ENCODE results near the gene MATN1. TPM values are rescaled to one million over a fixed set of nuclear protein-coding genes. Genes with fewer than 3 reads are reported as not detected.
A peak's percentile ranks its signal among the peaks of the same experiment; 100 is the strongest.

MATN1 gene
- total RNA-seq, 2 donors from 2014 or later = not detected

DNA sequence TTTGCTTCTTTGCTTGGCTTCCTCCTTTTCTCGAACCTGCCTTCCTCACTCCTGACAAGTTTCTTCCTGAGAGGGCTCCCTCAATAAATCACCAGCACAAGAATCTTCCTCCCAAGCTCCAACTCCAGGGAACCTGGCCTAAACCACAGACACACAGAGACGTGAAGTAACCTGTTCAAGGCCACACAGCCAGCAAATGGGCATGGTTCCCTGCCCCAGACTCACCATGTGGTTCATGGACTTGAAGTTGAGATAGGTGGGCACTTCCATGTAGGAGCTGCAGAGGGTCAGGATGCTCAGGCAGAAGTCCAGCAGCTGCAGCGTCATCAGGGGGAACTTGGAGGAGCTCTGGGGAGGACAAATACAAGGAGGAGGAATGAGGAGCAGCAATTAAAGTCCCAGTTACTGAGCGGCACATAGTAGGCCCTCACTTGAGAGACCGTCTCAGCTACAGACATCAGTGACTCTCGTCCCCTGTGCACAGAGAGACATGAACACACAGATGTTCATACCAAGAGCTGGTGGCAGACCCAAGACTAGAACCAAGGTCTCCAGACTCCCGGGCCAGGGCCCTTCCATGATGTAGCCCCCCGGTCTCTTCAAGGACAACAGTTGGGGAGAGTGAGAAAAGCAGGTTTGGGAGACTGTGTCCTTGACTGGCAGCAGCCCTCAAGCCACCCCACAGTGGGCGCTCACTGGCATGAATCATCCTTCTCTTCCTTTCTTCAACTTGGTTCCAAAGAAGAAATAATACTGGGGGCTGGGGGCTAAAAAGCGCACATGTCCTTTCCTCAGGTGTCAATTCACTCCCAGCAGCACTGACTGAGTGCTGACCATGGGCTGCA is 15.6 kb upstream of the MATN1 start:
- Histone ChIP-seq H3K9ac (ENCODE audit: extremely low read depth, low read length, poor library complexity, severe bottlenecking) (no peak overlapping the region), H3K27me3 (ENCODE audit: control insufficient read depth, insufficient read depth, low read length, poor library complexity, severe bottlenecking) (no peaks in the 10 kb centered on the region), H3K9me3 (ENCODE audit: control insufficient read depth, low read length) (no peaks in the 10 kb centered on the region), H3K4me1 (ENCODE audit: control insufficient read depth, insufficient read depth, low read length) (no peaks in the 10 kb centered on the region), H3K36me3 (ENCODE audit: control insufficient read depth, insufficient read depth, low read length) (no peaks in the 10 kb centered on the region), H3K27ac (ENCODE audit: low read depth, low read length) (no peak overlapping the region), H3K4me3 (ENCODE audit: low read length) (no peak overlapping the region)
- Mint-ChIP-seq H3K27ac (no peak overlapping the region), H3K4me3 (no peak overlapping the region), H3K4me1 (peaks cover 14% of the 10 kb centered on the region), H3K9me3 (no peaks in the 10 kb centered on the region), H3K36me3 (ENCODE audit: low read depth) (no peaks in the 10 kb centered on the region), H3K27me3 (ENCODE audit: insufficient read depth) (peaks cover 3% of the 10 kb centered on the region)
- no peak for DNase-seq
- TF ChIP-seq, protein P1, sequence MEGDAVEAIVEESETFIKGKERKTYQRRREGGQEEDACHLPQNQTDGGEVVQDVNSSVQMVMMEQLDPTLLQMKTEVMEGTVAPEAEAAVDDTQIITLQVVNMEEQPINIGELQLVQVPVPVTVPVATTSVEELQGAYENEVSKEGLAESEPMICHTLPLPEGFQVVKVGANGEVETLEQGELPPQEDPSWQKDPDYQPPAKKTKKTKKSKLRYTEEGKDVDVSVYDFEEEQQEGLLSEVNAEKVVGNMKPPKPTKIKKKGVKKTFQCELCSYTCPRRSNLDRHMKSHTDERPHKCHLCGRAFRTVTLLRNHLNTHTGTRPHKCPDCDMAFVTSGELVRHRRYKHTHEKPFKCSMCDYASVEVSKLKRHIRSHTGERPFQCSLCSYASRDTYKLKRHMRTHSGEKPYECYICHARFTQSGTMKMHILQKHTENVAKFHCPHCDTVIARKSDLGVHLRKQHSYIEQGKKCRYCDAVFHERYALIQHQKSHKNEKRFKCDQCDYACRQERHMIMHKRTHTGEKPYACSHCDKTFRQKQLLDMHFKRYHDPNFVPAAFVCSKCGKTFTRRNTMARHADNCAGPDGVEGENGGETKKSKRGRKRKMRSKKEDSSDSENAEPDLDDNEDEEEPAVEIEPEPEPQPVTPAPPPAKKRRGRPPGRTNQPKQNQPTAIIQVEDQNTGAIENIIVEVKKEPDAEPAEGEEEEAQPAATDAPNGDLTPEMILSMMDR (conservative IDR thresholded peaks at IDR 0.05) = no peak
- WGBS, 2 experiments (ENCODE audit: insufficient coverage in 1 of 2, insufficient read length in 1 of 2) = 96% methylated on average over 8 to 10 of the region's 10 CpGs

DNA sequence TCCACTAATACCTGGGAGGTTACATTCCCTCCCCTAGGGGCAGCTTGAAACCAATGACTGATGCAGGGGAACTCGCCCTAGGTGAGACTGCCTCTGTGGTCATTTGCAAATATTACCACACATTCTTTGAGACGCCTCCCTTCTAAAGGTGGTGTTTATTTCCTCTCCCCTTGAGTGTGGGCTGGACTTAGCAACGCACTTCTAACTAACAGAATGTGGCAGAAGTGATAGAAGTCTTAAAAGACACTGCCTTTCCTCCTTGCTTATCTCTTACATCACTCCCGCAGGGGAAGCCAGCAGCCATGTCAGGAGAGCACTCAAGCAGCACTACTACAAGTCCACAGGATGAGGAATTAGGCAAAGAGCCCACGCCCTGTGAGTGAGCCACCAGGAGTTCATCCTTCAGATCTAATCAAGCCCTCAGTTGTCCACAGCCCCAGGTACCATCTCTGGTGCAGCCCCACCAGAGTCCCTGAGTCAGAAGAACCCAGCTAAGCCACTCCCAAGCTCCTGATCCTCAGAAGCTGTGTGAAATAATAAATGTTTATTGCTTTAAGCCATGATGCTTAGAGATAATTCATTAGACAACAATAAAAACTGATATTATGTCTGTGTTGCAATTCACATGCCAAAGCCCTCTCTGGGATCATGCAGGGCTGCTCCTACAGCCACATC is 14.8 kb upstream of the MATN1 start:
- Histone ChIP-seq H3K4me3 (ENCODE audit: low read length) (no peak overlapping the region), H3K9ac (ENCODE audit: extremely low read depth, low read length, poor library complexity, severe bottlenecking) (no peak overlapping the region), H3K27me3 (ENCODE audit: control insufficient read depth, insufficient read depth, low read length, poor library complexity, severe bottlenecking) (no peaks in the 10 kb centered on the region), H3K9me3 (ENCODE audit: control insufficient read depth, low read length) (no peaks in the 10 kb centered on the region), H3K36me3 (ENCODE audit: control insufficient read depth, insufficient read depth, low read length) (no peaks in the 10 kb centered on the region), H3K4me1 (ENCODE audit: control insufficient read depth, insufficient read depth, low read length) (no peaks in the 10 kb centered on the region), H3K27ac (ENCODE audit: low read depth, low read length) (no peak overlapping the region)
- Mint-ChIP-seq H3K4me3 (no peak overlapping the region), H3K27ac (no peak overlapping the region), H3K36me3 (ENCODE audit: low read depth) (no peaks in the 10 kb centered on the region), H3K4me1 (peaks cover 14% of the 10 kb centered on the region), H3K9me3 (no peaks in the 10 kb centered on the region), H3K27me3 (ENCODE audit: insufficient read depth) (peaks cover 3% of the 10 kb centered on the region)
- DNase-seq = no peak
- WGBS, 2 experiments (ENCODE audit: insufficient coverage in 1 of 2, insufficient read length in 1 of 2) = 89 to 100% methylated on average over 1 to 5 of the region's 5 CpGs
- TF ChIP-seq, protein P1 (conservative IDR thresholded peaks at IDR 0.05) = peak; percentile 59

DNA sequence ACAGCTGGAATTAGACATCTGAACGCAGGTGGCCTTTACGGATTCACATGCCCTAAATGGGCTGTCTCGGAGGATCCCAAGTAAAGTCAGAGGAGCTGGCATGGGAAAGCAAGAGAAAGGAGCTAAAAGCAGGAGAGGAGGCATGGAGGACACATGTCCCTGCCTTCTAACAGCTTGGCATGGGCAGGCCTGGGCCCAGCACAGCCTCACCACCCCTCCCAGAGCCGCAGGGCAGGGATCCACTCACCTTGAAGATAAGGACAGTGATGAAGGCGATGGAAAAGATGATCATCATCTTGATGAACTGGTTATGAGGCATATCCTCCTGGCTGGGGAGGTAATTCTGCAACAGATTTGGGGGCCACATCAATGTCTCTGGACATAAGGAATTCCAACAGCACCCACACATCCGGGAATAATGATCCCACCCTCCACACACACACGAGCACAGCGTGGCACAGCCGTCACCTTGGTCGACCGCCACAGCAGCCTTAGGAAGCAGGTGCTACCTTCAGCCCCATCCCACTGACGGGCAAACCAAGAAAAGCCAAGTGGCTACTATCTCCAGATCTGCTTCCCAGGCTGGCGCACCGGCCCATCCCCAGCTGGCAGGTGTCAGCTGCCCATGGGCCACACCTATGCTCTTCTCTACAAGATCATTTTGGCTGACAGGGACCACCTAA is 14.1 kb upstream of the MATN1 start:
- peaks cover 3% of the 10 kb centered on the region for H3K27me3 Mint-ChIP-seq (ENCODE audit: insufficient read depth)
- H3K36me3 Mint-ChIP-seq (ENCODE audit: low read depth) = no peaks in the 10 kb centered on the region
- no peaks in the 10 kb centered on the region for H3K9me3 Mint-ChIP-seq
- Histone ChIP-seq H3K9me3 (ENCODE audit: control insufficient read depth, low read length) (no peaks in the 10 kb centered on the region), H3K9ac (ENCODE audit: extremely low read depth, low read length, poor library complexity, severe bottlenecking) (no peak overlapping the region), H3K4me1 (ENCODE audit: control insufficient read depth, insufficient read depth, low read length) (no peaks in the 10 kb centered on the region), H3K27ac (ENCODE audit: low read depth, low read length) (no peak overlapping the region), H3K4me3 (ENCODE audit: low read length) (no peak overlapping the region), H3K36me3 (ENCODE audit: control insufficient read depth, insufficient read depth, low read length) (no peaks in the 10 kb centered on the region), H3K27me3 (ENCODE audit: control insufficient read depth, insufficient read depth, low read length, poor library complexity, severe bottlenecking) (no peaks in the 10 kb centered on the region)
- H3K4me3 Mint-ChIP-seq = no peak overlapping the region
- peaks cover 14% of the 10 kb centered on the region for H3K4me1 Mint-ChIP-seq
- TF ChIP-seq, protein P1 (conservative IDR thresholded peaks at IDR 0.05) = no peak
- DNase-seq = no peak
- no peak overlapping the region for H3K27ac Mint-ChIP-seq
- WGBS, 2 experiments (ENCODE audit: insufficient coverage in 1 of 2, insufficient read length in 1 of 2) = 95% methylated on average over 10 to 14 of the region's 14 CpGs
